ENCODE measurements around the gene USP32. TPM values are rescaled to one million over a fixed set of nuclear protein-coding genes. Genes with fewer than 3 reads are reported as not detected.

The USP32 gene
- total and polyA plus RNA-seq, 2 of the 8 experiments (the other 6 are each of a cell fraction or from before 2014, with no cell fraction given) = 29.6 to 112 TPM

DNA sequence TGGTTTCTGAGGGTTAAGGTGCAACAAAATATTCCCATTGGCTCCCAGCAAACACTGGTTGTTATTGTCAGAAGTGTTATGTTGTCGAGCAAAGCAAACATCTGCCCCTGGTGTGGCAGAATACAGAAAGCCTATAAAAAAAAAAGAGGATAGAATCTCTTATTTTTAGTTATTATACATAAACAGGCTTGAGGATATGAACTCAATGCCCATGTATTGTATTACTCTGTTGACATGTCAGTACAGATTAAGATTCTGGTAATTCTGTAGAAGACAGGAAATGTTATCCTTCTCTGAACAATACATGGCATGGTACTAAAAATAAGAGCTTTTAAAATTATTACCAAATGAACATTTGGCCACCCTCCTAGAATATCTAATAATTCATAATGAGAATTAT, 168.5 kb downstream of the USP32 start:
- Histone ChIP-seq H3K56ac (replicated peaks; ENCODE audit: insufficient read length, low read depth, low read length) (no peak overlapping the region), H3K79me1 (ENCODE audit: low read depth, low read length) (no peaks in the 10 kb centered on the region), H3K23me2 (ENCODE audit: low read depth, low read length) (no peaks in the 10 kb centered on the region), H3K23ac (ENCODE audit: insufficient read length) (no peak overlapping the region), H3K79me2 (ENCODE audit: control insufficient read depth in 1 of 2, insufficient read depth in 2 of 2, low read length in 2 of 2) (no peaks in the 10 kb centered on the region), H3K4me2 (ENCODE audit: insufficient read depth in 1 of 2, low read depth in 2 of 2, low read length in 2 of 2) (no peak overlapping the region), H2AK5ac (ENCODE audit: low read depth, low read length) (no peak overlapping the region), H3K4ac (replicated peaks; ENCODE audit: insufficient read length, low read depth, low read length) (no peak overlapping the region), H3K9me3 (ENCODE audit: insufficient read depth in 2 of 2, low read depth in 1 of 2, low read length in 1 of 2) (no peaks in the 10 kb centered on the region), H3K4me3 (ENCODE audit: extremely low read depth in 1 of 4, insufficient read depth in 2 of 4, low read depth in 3 of 4, low read length in 4 of 4) (no peak overlapping the region), H2BK12ac (ENCODE audit: low read depth, low read length) (no peak overlapping the region), H4K20me1 (replicated peaks in 1 of 2; ENCODE audit: control insufficient read depth in 1 of 2, insufficient read depth in 2 of 2, low read length in 2 of 2) (peaks cover 0 to 2% of the 10 kb centered on the region in 2 experiments), H4K91ac (replicated peaks; ENCODE audit: insufficient read length, low read length) (no peak overlapping the region), H4K8ac (ENCODE audit: extremely low read depth, insufficient read depth, low read length) (no peak overlapping the region), H2BK120ac (replicated peaks; ENCODE audit: low read depth, low read length) (no peak overlapping the region), H3K27ac (ENCODE audit: low read depth, low read length) (no peak overlapping the region), H3K36me3 (ENCODE audit: control insufficient read depth in 2 of 4, insufficient read depth in 4 of 4, low read length in 3 of 4) (peaks cover 2 to 51% (median 24%) of the 10 kb centered on the region in 4 experiments), H2AFZ (ENCODE audit: low read length) (no peak overlapping the region), H3K27me3 (replicated peaks in 1 of 4; ENCODE audit: control insufficient read depth in 3 of 4, extremely low read depth in 1 of 4, insufficient read depth in 3 of 4, low read length in 3 of 4) (no peaks in the 10 kb centered on the region), H3K14ac (ENCODE audit: insufficient read length) (no peak overlapping the region), H2BK20ac (ENCODE audit: low read length) (no peak overlapping the region), H3K18ac (ENCODE audit: extremely low read depth, low read length) (no peak overlapping the region), H3K4me1 (replicated peaks in 1 of 4; ENCODE audit: control insufficient read depth in 3 of 4, insufficient read depth in 4 of 4, low read length in 3 of 4) (no peaks in the 10 kb centered on the region), H2BK15ac (ENCODE audit: low read length) (no peak overlapping the region), H2BK5ac (ENCODE audit: low read depth, low read length) (no peak overlapping the region), H4K5ac (ENCODE audit: insufficient read length, low read depth, low read length) (no peak overlapping the region), H3K9ac (replicated peaks in 1 of 4; ENCODE audit: extremely low read depth in 1 of 4, low read depth in 3 of 4, low read length in 3 of 4) (no peak overlapping the region)
- ChIA-PET CTCF (ENCODE audit: partially characterized antibody) (interaction anchor here (0.9 kb wide), 1 partner anchor 21 kb away, joined by 3 read pairs; no protein-coding TSS in a partner anchor), POLR2A (ENCODE audit: partially characterized antibody) (no interaction called here)
- DNase-seq (ENCODE audit: low read depth in 1 of 2, low spot score in 2 of 2) = no peak
- WGBS, 2 experiments (ENCODE audit: extremely low coverage in 1 of 2, insufficient coverage in 1 of 2, insufficient read length in 1 of 2, insufficient replicate concordance in 2 of 2, low coverage in 1 of 2, low lambda C conversion rate in 2 of 2, missing lambda C conversion rate in 1 of 2) = 94% methylated on average over 1 of the region's 1 CpG; no CpG with 5 or more reads in 1 of the 2 experiments
- FAIRE-seq = no peak
- TF ChIP-seq RFX5 (IDR thresholded peaks at IDR 0.05; ENCODE audit: borderline replicate concordance, low read depth, low read length) = no peak
- TF ChIP-seq CHD1 (IDR thresholded peaks at IDR 0.05; ENCODE audit: low read depth, low read length) = no peak
- no peak for TF ChIP-seq CBX8 (IDR thresholded peaks at IDR 0.05; ENCODE audit: borderline replicate concordance, low read depth, low read length)
- TF ChIP-seq CREB1 (IDR thresholded peaks at IDR 0.05) = no peak
- TF ChIP-seq SUZ12 (IDR thresholded peaks at IDR 0.05; ENCODE audit: low read length) = no peak
- TF ChIP-seq RXRA (IDR thresholded peaks at IDR 0.05; ENCODE audit: insufficient read depth, low read depth, low read length) = no peak
- no peak for TF ChIP-seq POU5F1 (IDR thresholded peaks at IDR 0.05; ENCODE audit: low read depth, low read length)
- TF ChIP-seq SP4 (IDR thresholded peaks at IDR 0.05; ENCODE audit: low read length) = no peak
- no peak for TF ChIP-seq HDAC2 (IDR thresholded peaks at IDR 0.05; ENCODE audit: borderline replicate concordance in 1 of 2, low read depth in 2 of 2, low read length in 2 of 2)
- TF ChIP-seq SP2 (IDR thresholded peaks at IDR 0.05; ENCODE audit: low read length) = no peak
- no peak for TF ChIP-seq CBX5 (IDR thresholded peaks at IDR 0.05; ENCODE audit: low read depth, low read length)
- TF ChIP-seq MAFK (IDR thresholded peaks at IDR 0.05; ENCODE audit: low read depth, low read length) = no peak
- no peak for TF ChIP-seq POLR2A (IDR thresholded peaks at IDR 0.05; ENCODE audit: control extremely low read depth in 1 of 2, low read depth in 2 of 2, low read length in 2 of 2)
- TF ChIP-seq NRF1 (IDR thresholded peaks at IDR 0.05; ENCODE audit: low read depth, low read length) = no peak
- TF ChIP-seq SRF (IDR thresholded peaks at IDR 0.05; ENCODE audit: low read depth, low read length) = no peak
- no peak for TF ChIP-seq KDM5A (IDR thresholded peaks at IDR 0.05; ENCODE audit: low read length)
